Glomerular visceral epithelial cell (primary cell): ENCODE results near the gene CCHCR1.
"Not testable (repeated sequence)": the region's sequence is repeated elsewhere in the genome, so short reads cannot be mapped to it uniquely, and the experiment has no call there.

Experiments
- DNase-seq: peaks from one replicate; pipeline ENCODE4 v3.0.0-alpha.2; 2016; ENCODE audit errors: extremely low spot score

CCHCR1 gene

GRCh38 chr6:31180500-31180899 lies 22.9 kb upstream of the CCHCR1 start:
- no peak for DNase-seq

GRCh38 chr6:31179896-31180295 lies 22.3 kb upstream of the CCHCR1 start:
- no peak for DNase-seq

- DNase-seq = no peak
These were observed 21.4 kb upstream of the CCHCR1 start for GRCh38 chr6:31179042-31179386.

GRCh38 chr6:31178143-31179041 lies 20.8 kb upstream of the CCHCR1 start:
- DNase-seq = no peak

- DNase-seq = peak; percentile 67
These were observed 18.4 kb upstream of the CCHCR1 start for GRCh38 chr6:31175971-31176370.

GRCh38 chr6:31174378-31174777 lies 16.8 kb upstream of the CCHCR1 start:
- no peak for DNase-seq

- DNase-seq = no peak
These were observed 15.8 kb upstream of the CCHCR1 start for GRCh38 chr6:31173406-31173805.

- DNase-seq = no peak
These were observed 15.4 kb upstream of the CCHCR1 start for GRCh38 chr6:31172973-31173384.

GRCh38 chr6:31171931-31172905 lies 14.6 kb upstream of the CCHCR1 start:
- no peak for DNase-seq

- DNase-seq = no peak
These were observed 13.5 kb upstream of the CCHCR1 start for GRCh38 chr6:31170987-31171671.

GRCh38 chr6:31170600-31170881 lies 12.9 kb upstream of the CCHCR1 start, which contains the start of gene POU5F1:
TSS of gene POU5F1 (minus strand) at chr6:31170682. CDS start at chr6:31170620, 62 bp downstream.
- DNase-seq = no peak

GRCh38 chr6:31169858-31170599 lies 12.4 kb upstream of the CCHCR1 start:
- not testable (repeated sequence) for DNase-seq

- DNase-seq = no peak
These were observed 11.7 kb upstream of the CCHCR1 start for GRCh38 chr6:31169123-31169857.

GRCh38 chr6:31168606-31169005 lies 11.0 kb upstream of the CCHCR1 start:
- no peak for DNase-seq

- no peak for DNase-seq
These were observed 8.4 kb upstream of the CCHCR1 start for GRCh38 chr6:31165986-31166385.

- not testable (repeated sequence) for DNase-seq
These were observed 7.6 kb upstream of the CCHCR1 start for GRCh38 chr6:31165064-31165832.

- DNase-seq = not testable (repeated sequence)
These were observed 7.0 kb upstream of the CCHCR1 start for GRCh38 chr6:31164475-31165063.

GRCh38 chr6:31163922-31164321 lies 6.3 kb upstream of the CCHCR1 start:
- DNase-seq = no peak

GRCh38 chr6:31162463-31163165 lies 5.0 kb upstream of the CCHCR1 start:
- DNase-seq = no peak
